CMK (cell line): ENCODE measurements around the gene COL23A1.

Source experiments
- DNase-seq: peaks from one replicate; pipeline ENCODE4 v3.0.0-alpha.2; 2010; ENCODE audit warnings: low read depth

COL23A1 gene

DNA sequence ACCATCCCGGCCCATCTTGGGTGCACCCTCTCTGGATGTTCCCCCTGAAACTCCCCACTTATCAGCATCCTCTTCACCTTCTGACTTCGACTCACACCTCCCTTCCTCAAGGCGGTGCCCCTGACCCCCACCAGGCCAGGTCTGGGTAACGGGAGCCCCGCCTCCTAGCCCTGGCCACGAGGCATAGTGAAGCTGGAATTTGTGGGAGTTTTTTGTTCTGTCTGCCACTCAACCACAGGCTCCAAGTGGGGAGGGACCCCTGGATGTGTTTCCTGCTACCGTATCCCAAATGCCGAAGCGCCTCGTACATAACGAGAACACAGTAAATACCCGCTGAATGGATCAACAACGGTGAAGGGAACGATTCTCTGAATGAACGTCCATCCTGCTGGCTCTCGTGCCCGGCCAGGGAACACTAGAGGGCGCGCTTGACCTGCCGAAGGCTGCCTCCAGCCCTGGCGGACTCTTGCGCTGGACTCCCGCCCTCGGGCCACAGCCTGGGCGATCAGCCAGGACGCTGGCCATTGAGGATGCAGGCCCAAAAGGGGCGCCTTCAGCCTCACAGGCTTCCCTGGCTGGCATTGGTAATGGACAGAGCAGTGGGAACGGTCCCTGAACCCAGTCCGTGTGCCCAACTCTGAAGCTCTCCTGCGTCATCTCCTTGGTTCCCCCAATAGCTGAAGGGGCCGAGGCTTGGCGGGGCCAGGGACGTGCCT is 310.3 kb downstream of the COL23A1 start:
- DNase-seq, result peak; percentile 11

DNA sequence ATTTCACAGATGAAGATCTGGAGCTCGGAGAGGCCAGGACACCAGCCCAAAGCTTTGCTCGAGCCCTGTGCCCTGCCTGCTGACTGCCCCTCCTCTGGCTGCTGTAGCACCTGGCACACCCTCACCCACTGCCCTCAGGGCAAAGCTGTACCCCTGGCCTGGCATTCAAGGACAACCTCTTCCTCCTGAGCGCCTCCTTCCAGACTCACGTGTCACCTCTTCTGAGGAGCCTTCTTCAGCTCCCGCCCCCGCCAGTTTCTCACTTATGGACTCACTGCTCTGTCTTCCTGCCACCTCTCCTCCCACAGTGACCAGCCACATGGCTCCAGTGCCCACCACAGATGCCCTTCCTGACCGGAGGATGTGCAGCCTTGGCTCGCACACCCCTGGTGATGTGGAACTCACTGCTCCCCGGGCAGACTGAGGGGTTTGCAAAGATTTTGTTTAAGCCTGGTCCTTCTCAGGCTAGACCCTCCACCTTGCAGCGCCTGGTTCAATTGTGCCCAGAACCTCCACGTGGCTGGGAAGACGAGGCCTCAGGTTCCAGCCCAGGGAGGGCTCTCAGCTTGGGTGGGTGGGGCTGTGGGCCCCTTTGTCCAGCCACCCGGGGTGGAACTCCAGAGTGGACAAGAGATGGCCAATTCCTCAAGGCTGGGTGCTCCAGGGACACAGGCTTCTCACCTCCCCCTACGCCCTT is 311.0 kb downstream of the COL23A1 start:
- DNase-seq, result no peak

DNA sequence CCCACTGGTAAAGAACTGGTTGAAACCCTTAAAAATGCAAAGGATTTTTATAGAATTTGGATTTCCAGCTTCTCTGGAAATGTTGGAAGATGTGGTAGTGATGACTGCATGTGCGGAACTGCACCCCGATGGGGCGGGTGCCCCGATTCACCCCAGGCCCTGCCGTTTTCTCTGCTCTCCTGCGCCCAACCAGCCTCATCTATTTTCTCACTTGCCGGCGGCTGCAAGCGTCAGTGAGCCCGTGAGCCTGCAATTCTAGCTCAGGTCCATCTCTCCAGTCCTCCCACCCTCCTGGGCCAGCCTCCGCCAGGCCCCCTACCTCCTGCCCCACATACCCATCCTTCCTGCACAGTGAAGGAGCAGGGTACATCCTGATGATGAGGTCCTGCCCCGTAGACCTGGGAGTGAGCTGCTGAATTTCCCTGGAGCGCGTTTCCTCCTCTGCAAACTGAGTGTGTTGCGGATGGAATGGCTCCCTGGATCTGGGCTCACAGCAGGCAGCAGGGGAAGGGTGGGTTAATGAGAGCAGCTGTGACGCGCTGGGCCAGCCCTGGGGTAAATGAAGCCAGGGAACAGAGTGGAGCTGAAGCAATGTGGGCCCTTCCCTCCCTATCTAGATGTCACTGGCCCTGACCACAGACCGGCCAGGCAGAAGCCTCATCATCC is 311.7 kb downstream of the COL23A1 start:
- no peak for DNase-seq

GRCh38 chr5:178277866-178278265 is 312.3 kb downstream of the COL23A1 start:
- DNase-seq, result no peak

DNA sequence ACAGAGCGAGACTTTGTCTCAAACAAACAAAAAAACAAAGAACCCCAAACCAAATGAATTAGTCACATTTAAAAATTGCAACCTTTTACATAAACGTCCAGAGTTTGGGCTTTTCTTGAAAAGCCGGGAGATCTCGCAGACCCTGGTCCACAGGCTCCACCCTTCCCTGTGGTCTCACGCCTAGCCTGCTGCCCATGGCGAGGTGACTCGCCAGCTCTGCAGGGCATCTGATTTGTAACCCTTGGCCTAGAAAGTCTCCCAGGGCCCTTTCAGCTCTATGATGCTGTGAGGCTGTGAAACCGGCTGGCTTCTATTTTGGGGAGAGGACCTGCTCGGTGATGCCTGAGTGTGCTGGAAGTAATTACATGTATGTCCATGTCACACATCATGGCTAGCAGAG is 312.8 kb downstream of the COL23A1 start:
- no peak for DNase-seq

DNA sequence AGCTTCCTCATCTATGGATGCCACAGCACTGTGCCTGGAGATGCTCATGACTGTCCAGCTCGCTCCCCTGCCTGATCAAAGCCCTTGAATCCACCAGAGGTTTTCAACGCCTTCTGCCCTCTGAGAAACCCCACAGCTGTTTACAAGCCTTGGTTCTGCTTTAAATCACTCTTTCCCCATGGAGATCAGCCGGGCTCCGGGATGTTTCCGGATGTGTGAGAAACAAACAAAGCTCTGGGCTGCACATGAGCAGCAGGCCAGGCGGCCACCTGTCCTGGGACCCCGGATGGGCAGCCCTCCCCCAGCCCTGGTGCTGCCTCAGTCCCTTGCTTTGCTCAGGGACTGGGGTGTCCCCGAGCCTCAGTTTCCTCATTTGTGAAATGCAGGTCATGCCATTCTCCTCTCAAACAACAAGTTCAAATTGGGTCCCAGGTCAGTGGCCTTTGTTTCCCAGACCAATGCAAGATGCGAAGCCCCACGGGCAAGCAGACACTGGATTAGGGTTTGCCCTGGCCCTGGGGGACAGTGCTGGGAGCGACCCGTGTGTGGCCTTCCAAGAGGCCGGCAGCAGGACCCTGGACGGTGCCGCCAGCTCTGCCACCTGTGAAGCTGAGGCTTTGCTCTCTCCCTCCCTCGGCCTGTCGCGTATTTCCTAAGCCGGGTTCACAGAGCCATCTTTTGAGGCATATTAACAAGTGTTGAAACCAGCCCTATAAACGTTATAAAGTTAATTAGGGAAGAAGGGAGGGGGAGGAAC is 315.2 kb downstream of the COL23A1 start:
- no peak for DNase-seq

GRCh38 chr5:178273665-178274541 is 316.3 kb downstream of the COL23A1 start:
- DNase-seq, result no peak

GRCh38 chr5:178273041-178273440 is 317.2 kb downstream of the COL23A1 start:
- no peak for DNase-seq

- no peak for DNase-seq
Measured at GRCh38 chr5:178272591-178272990, 317.6 kb downstream of the COL23A1 start.

GRCh38 chr5:178271726-178272479 is 318.3 kb downstream of the COL23A1 start:
- DNase-seq, result no peak

- no peak for DNase-seq
Measured at GRCh38 chr5:178271231-178271630, 319.0 kb downstream of the COL23A1 start.

DNA sequence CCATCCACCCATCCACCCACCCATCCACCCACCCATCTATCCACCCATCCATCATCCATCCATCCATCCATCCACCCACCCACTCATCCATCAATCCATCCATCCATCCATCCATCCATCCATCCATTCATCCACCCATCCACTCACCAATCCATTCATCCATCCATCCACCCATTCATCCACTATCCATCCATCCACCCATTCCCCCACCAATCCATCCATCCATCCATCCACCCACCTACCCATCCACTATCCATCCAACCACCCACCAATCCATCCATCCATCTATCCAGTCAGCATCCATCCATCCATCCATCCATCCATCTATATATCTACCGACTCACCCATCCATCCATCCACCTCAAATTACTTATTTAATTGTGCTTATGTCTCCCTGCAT is 320.7 kb downstream of the COL23A1 start:
- no peak for DNase-seq

GRCh38 chr5:178267876-178268275 is 322.3 kb downstream of the COL23A1 start:
- no peak for DNase-seq

- no peak for DNase-seq
Measured at GRCh38 chr5:178267245-178267644, 322.9 kb downstream of the COL23A1 start.

GRCh38 chr5:178266581-178266980 is 323.6 kb downstream of the COL23A1 start:
- no peak for DNase-seq

DNA sequence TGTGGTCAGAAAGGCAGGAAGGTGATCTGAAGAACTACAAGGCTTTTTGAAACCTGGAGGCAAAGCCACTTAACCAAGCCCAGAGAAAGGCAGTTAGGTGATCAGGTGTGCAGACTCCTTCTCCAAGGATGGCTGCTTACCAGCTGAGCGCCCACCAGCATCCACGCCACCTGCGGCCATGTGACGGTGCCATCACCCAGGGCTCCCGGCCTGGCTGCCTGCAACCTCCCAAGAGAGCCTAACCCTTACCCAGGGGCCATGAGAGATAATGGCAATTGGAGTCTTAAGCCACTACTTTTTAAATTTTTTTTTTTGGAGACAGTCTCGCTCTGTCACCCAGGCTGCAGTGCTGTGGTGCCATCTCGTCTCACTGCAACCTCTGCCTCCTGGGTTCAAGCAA is 324.4 kb downstream of the COL23A1 start:
- no peak for DNase-seq

GRCh38 chr5:178264044-178264443 is 326.1 kb downstream of the COL23A1 start:
- DNase-seq, result no peak

- DNase-seq, result no peak
Measured at GRCh38 chr5:178261666-178262600, 328.3 kb downstream of the COL23A1 start.
